HEK293 (cell line): ENCODE measurements around the gene ANKRD1.

Source experiments
- ZBTB7A ChIP-seq: fragments of 450-650 bp; formaldehyde crosslinking; IDR thresholded peaks from 2 replicates; pipeline ENCODE4 v1.5.1; 2016; ENCODE audit warnings: low read depth, missing biosample characterization, missing genetic modification characterization
- ZNF610 ChIP-seq: fragments of 450-650 bp; formaldehyde crosslinking; IDR thresholded peaks from 2 replicates; pipeline ENCODE4 v1.5.1; 2016; ENCODE audit warnings: missing biosample characterization, missing genetic modification characterization, borderline replicate concordance
- ZNF76 ChIP-seq: fragments of 450-650 bp; formaldehyde crosslinking; IDR thresholded peaks from 2 replicates; pipeline ENCODE4; 2016; ENCODE audit warnings: low read depth, missing biosample characterization, missing genetic modification characterization, borderline replicate concordance
- TF ChIP-seq, protein P1 (sequence below): fragments of 450-650 bp; formaldehyde crosslinking; IDR thresholded peaks from 2 replicates; pipeline ENCODE4 v1.5.1; 2016; ENCODE audit warnings: missing biosample characterization, missing genetic modification characterization

- TF ChIP-seq, protein P1, sequence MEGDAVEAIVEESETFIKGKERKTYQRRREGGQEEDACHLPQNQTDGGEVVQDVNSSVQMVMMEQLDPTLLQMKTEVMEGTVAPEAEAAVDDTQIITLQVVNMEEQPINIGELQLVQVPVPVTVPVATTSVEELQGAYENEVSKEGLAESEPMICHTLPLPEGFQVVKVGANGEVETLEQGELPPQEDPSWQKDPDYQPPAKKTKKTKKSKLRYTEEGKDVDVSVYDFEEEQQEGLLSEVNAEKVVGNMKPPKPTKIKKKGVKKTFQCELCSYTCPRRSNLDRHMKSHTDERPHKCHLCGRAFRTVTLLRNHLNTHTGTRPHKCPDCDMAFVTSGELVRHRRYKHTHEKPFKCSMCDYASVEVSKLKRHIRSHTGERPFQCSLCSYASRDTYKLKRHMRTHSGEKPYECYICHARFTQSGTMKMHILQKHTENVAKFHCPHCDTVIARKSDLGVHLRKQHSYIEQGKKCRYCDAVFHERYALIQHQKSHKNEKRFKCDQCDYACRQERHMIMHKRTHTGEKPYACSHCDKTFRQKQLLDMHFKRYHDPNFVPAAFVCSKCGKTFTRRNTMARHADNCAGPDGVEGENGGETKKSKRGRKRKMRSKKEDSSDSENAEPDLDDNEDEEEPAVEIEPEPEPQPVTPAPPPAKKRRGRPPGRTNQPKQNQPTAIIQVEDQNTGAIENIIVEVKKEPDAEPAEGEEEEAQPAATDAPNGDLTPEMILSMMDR (tag by site-specific recombination) = no peak
- TF ChIP-seq ZNF76 (tag by site-specific recombination) = no peak
- no peak for TF ChIP-seq ZBTB7A (tag by site-specific recombination)
- no peak for TF ChIP-seq ZNF610 (tag by site-specific recombination)
These were observed 24.7 kb upstream of the ANKRD1 start for GRCh38 chr10:90945491-90946070.
